ENCODE data around the gene RNF39.
"Not testable (repeated sequence)": the region's sequence is repeated elsewhere in the genome, so short reads cannot be mapped to it uniquely, and the experiment has no call there.

Gene RNF39

DNA sequence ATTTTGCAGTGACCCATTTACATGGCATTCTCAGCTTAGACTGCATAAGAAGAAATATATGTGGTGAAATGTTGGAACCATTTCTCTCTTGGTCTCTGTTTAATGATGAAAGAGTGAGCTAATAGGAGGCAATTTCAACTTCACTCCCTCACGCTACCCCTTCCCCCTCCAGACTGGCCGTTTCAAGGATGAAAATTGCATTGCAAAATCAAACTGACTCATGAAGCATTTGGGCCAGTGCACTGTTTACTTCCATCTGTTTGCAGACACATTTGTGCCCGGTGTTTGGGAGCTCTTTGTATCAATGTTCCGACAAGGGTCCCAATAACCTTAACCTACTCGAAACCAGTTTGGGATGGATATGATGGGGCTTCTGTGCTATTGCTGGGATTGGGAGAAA is 42.1 kb downstream of the RNF39 start:
- peak; percentile 61 for DNase-seq
- not testable (repeated sequence) for H2AFZ ChIP-seq (ENCODE audit: low read depth, low read length); H4K91ac ChIP-seq (ENCODE audit: low read length); H2BK12ac ChIP-seq (ENCODE audit: low read length in 2 of 2); H3K23ac ChIP-seq (ENCODE audit: low read length in 2 of 2); H3K14ac ChIP-seq (ENCODE audit: low read length in 2 of 2); H3K9me3 ChIP-seq (ENCODE audit: control insufficient read depth, low read length); H3K9ac ChIP-seq (ENCODE audit: low read length); H2BK120ac ChIP-seq (ENCODE audit: low read depth, low read length); H3K27ac ChIP-seq (ENCODE audit: low read length, poor library complexity, severe bottlenecking); H2AK5ac ChIP-seq (ENCODE audit: low read length, severe bottlenecking); H3K79me1 ChIP-seq (replicated peaks; ENCODE audit: low read length, poor library complexity, severe bottlenecking); H3K4me1 ChIP-seq (ENCODE audit: control insufficient read depth, insufficient read depth, low read depth, low read length); H2BK15ac ChIP-seq (ENCODE audit: low read depth, poor library complexity, severe bottlenecking); H4K8ac ChIP-seq (ENCODE audit: low read length); H3K27me3 ChIP-seq (ENCODE audit: control insufficient read depth in 1 of 2, insufficient read depth in 1 of 2, low read length in 2 of 2); H3K18ac ChIP-seq (ENCODE audit: low read depth in 1 of 2, low read length in 2 of 2); H3K4ac ChIP-seq (ENCODE audit: low read depth in 1 of 2, low read length in 2 of 2); H3K4me2 ChIP-seq (ENCODE audit: low read length, poor library complexity, severe bottlenecking); H3K4me3 ChIP-seq (ENCODE audit: insufficient read depth in 1 of 2, low read depth in 1 of 2, low read length in 2 of 2); H3K36me3 ChIP-seq (ENCODE audit: control insufficient read depth in 1 of 2, insufficient read depth in 2 of 2, low read depth in 1 of 2, low read length in 2 of 2); H2BK5ac ChIP-seq (ENCODE audit: low read depth, low read length, poor library complexity, severe bottlenecking)
- WGBS, result 95% methylated on average over 5 of the region's 5 CpGs

DNA sequence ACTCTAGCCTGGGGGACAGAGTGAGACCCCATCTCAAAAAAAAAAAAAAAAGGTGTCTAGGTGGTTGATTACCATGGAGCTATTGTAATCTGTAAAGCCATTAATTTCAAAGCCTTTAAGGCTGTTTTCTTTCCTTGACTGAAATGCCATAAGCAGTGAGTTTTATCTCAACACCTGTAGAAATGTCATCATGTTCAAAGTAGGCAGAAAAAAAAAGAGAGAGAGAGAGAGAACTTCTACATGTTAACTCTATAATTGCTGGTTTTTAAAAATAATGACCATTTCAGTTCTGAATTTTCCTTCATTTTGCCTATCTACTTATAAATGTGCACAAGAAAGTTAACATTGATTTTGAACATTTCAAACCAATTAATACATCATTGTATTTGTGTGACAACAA is 44.2 kb downstream of the RNF39 start:
- Histone ChIP-seq H2AFZ (ENCODE audit: low read depth, low read length) (no peak overlapping the region), H3K18ac (ENCODE audit: low read depth in 1 of 2, low read length in 2 of 2) (no peak overlapping the region), H2BK15ac (ENCODE audit: low read depth, poor library complexity, severe bottlenecking) (no peak overlapping the region), H2BK12ac (ENCODE audit: low read length in 2 of 2) (no peak overlapping the region), H2AK5ac (ENCODE audit: low read length, severe bottlenecking) (no peak overlapping the region), H3K4me3 (ENCODE audit: insufficient read depth in 1 of 2, low read depth in 1 of 2, low read length in 2 of 2) (no peak overlapping the region), H3K9me3 (ENCODE audit: control insufficient read depth, low read length) (no peaks in the 10 kb centered on the region), H3K23ac (ENCODE audit: low read length in 2 of 2) (no peak overlapping the region), H3K4ac (ENCODE audit: low read depth in 1 of 2, low read length in 2 of 2) (no peak overlapping the region), H2BK120ac (ENCODE audit: low read depth, low read length) (no peak overlapping the region), H3K27me3 (ENCODE audit: control insufficient read depth in 1 of 2, insufficient read depth in 1 of 2, low read length in 2 of 2) (no peaks in the 10 kb centered on the region), H4K91ac (ENCODE audit: low read length) (no peak overlapping the region), H4K8ac (ENCODE audit: low read length) (no peak overlapping the region), H3K27ac (ENCODE audit: low read length, poor library complexity, severe bottlenecking) (no peak overlapping the region), H3K36me3 (ENCODE audit: control insufficient read depth in 1 of 2, insufficient read depth in 2 of 2, low read depth in 1 of 2, low read length in 2 of 2) (peaks cover 0 to 6% of the 10 kb centered on the region in 2 experiments), H3K4me2 (ENCODE audit: low read length, poor library complexity, severe bottlenecking) (no peak overlapping the region), H3K4me1 (ENCODE audit: control insufficient read depth, insufficient read depth, low read depth, low read length) (no peaks in the 10 kb centered on the region), H2BK5ac (ENCODE audit: low read depth, low read length, poor library complexity, severe bottlenecking) (no peak overlapping the region), H3K9ac (ENCODE audit: low read length) (no peak overlapping the region), H3K79me1 (replicated peaks; ENCODE audit: low read length, poor library complexity, severe bottlenecking) (no peaks in the 10 kb centered on the region), H3K14ac (ENCODE audit: low read length in 2 of 2) (no peak overlapping the region)
- DNase-seq, result no peak

DNA sequence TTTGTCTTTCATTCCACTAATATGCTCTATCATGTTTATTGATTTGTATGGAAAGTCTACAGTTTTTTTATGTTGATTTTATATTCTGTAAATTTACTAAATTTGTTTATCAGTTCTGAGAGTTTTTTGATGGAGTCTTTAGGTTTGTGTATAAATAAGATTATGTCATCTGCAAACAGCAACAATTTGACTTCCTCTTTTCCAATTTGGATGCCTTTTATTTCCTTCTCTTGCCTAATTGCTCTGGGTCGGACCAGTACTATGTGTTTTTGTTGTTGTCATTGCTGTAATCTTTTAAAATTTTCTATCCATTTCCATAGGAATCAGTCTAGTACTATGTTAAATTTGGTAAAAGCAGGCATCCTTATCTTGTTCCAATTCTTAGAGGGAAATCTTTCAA is 46.0 kb downstream of the RNF39 start:
- no peak for DNase-seq
- WGBS, result no CpG with 5 or more reads among the region's 1 CpG
- no peaks in the 10 kb centered on the region for H3K27me3 ChIP-seq (ENCODE audit: control insufficient read depth in 1 of 2, insufficient read depth in 1 of 2, low read length in 2 of 2)

DNA sequence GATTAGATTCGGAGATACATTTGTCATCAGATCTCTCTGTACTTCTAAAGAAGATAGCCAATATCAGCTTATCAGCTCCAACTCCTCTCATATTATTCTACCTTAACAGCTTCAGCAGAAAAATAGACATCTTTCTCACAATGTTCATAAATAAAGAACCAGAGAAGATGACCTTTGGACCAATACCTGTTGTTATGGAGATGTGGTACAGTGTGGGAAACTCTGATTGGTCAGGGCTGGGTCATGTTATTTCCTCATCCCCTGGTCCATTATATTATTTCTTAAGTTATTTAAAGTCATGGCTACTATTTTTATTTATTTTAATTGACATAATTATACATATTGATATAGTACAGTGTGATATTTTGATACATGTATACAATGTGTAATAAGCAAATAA is 50.4 kb downstream of the RNF39 start:
- Histone ChIP-seq H3K9me3 (ENCODE audit: control insufficient read depth, low read length) (no peaks in the 10 kb centered on the region), H2BK5ac (ENCODE audit: low read depth, low read length, poor library complexity, severe bottlenecking) (no peak overlapping the region), H2AFZ (ENCODE audit: low read depth, low read length) (no peak overlapping the region), H3K4me1 (ENCODE audit: control insufficient read depth, insufficient read depth, low read depth, low read length) (no peaks in the 10 kb centered on the region), H4K91ac (ENCODE audit: low read length) (no peak overlapping the region), H3K4me2 (ENCODE audit: low read length, poor library complexity, severe bottlenecking) (no peak overlapping the region), H3K9ac (ENCODE audit: low read length) (no peak overlapping the region), H2BK120ac (ENCODE audit: low read depth, low read length) (no peak overlapping the region), H3K79me1 (replicated peaks; ENCODE audit: low read length, poor library complexity, severe bottlenecking) (no peaks in the 10 kb centered on the region), H3K27ac (ENCODE audit: low read length, poor library complexity, severe bottlenecking) (no peak overlapping the region), H3K14ac (ENCODE audit: low read length in 2 of 2) (no peak overlapping the region), H3K4ac (ENCODE audit: low read depth in 1 of 2, low read length in 2 of 2) (no peak overlapping the region), H3K4me3 (ENCODE audit: insufficient read depth in 1 of 2, low read depth in 1 of 2, low read length in 2 of 2) (no peak overlapping the region), H3K23ac (ENCODE audit: low read length in 2 of 2) (no peak overlapping the region), H2BK12ac (ENCODE audit: low read length in 2 of 2) (no peak overlapping the region), H3K36me3 (ENCODE audit: control insufficient read depth in 1 of 2, insufficient read depth in 2 of 2, low read depth in 1 of 2, low read length in 2 of 2) (peaks cover 0 to 2% of the 10 kb centered on the region in 2 experiments), H3K27me3 (ENCODE audit: control insufficient read depth in 1 of 2, insufficient read depth in 1 of 2, low read length in 2 of 2) (no peaks in the 10 kb centered on the region), H2BK15ac (ENCODE audit: low read depth, poor library complexity, severe bottlenecking) (no peak overlapping the region), H2AK5ac (ENCODE audit: low read length, severe bottlenecking) (no peak overlapping the region), H4K8ac (ENCODE audit: low read length) (no peak overlapping the region), H3K18ac (ENCODE audit: low read depth in 1 of 2, low read length in 2 of 2) (no peak overlapping the region)
- 100% methylated on average over 1 of the region's 1 CpG for WGBS
- DNase-seq, result no peak

More for the DNA sequence above, 46.0 kb downstream of the RNF39 start:
- Histone ChIP-seq H3K27ac (ENCODE audit: low read length, poor library complexity, severe bottlenecking) (no peak overlapping the region), H3K4me2 (ENCODE audit: low read length, poor library complexity, severe bottlenecking) (no peak overlapping the region), H3K4ac (ENCODE audit: low read depth in 1 of 2, low read length in 2 of 2) (no peak overlapping the region), H2BK5ac (ENCODE audit: low read depth, low read length, poor library complexity, severe bottlenecking) (no peak overlapping the region), H3K4me1 (ENCODE audit: control insufficient read depth, insufficient read depth, low read depth, low read length) (no peaks in the 10 kb centered on the region), H3K14ac (ENCODE audit: low read length in 2 of 2) (no peak overlapping the region), H3K9me3 (ENCODE audit: control insufficient read depth, low read length) (no peaks in the 10 kb centered on the region), H3K4me3 (ENCODE audit: insufficient read depth in 1 of 2, low read depth in 1 of 2, low read length in 2 of 2) (no peak overlapping the region), H2BK12ac (ENCODE audit: low read length in 2 of 2) (no peak overlapping the region), H4K91ac (ENCODE audit: low read length) (no peak overlapping the region), H3K36me3 (ENCODE audit: control insufficient read depth in 1 of 2, insufficient read depth in 2 of 2, low read depth in 1 of 2, low read length in 2 of 2) (peaks cover 0 to under 1% of the 10 kb centered on the region in 2 experiments), H3K23ac (ENCODE audit: low read length in 2 of 2) (no peak overlapping the region), H4K8ac (ENCODE audit: low read length) (no peak overlapping the region), H2BK120ac (ENCODE audit: low read depth, low read length) (no peak overlapping the region), H3K9ac (ENCODE audit: low read length) (no peak overlapping the region), H3K18ac (ENCODE audit: low read depth in 1 of 2, low read length in 2 of 2) (no peak overlapping the region), H2AFZ (ENCODE audit: low read depth, low read length) (no peak overlapping the region), H2AK5ac (ENCODE audit: low read length, severe bottlenecking) (no peak overlapping the region), H3K79me1 (replicated peaks; ENCODE audit: low read length, poor library complexity, severe bottlenecking) (no peaks in the 10 kb centered on the region), H2BK15ac (ENCODE audit: low read depth, poor library complexity, severe bottlenecking) (no peak overlapping the region)
